GM12874 (cell line): ENCODE data around the gene ATP6V0A4.

Experiments used
- TF ChIP-seq, protein P1 (sequence below): IDR thresholded peaks from 2 replicates; pipeline ENCODE4 v1.5.1; 2011; ENCODE audit warnings: low read depth, mild to moderate bottlenecking, control low read depth, low read length, moderate library complexity; ENCODE audit not compliant: insufficient read depth

The ATP6V0A4 gene

DNA sequence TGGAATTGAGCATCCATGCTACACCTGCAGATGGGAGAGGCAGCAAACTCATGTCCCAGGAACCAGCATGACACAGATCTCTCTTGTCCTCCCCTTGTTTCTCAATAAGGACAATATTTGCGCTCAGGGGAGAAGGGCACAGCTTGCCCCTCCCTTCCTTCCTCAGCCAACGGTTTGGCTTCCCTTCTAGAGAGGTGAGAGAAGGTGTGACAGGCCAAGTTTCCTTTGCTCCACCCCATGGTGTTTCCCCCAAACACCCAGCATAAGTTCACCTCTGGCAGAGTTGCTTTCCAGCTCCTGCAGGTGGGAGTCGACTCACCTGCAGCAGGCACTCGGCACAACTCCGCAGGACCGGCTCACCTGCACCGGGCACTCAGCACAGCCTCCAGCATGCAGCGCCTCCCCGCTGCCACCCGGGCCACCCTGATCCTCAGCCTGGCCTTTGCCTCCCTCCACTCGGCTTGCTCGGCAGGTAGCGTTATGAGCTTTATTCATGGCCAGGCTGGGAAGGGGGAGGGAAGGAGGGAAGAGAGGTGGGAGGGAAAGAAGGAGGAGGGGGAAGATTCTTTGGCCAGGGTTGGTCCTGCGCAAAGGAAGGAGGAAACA lies at the start of gene ATP6V0A4, which contains the start of gene TMEM213:
Gene ATP6V0A4, minus strand, starts transcription at position 482 of the 606 bp plus-strand sequence. CDS start 26,949 bp downstream, outside the sequence.
Gene TMEM213, plus strand, starts transcription at position 280 of the 606 bp plus-strand sequence. Its CDS starts 111 bp downstream, at position 391.
- TF ChIP-seq, protein P1, sequence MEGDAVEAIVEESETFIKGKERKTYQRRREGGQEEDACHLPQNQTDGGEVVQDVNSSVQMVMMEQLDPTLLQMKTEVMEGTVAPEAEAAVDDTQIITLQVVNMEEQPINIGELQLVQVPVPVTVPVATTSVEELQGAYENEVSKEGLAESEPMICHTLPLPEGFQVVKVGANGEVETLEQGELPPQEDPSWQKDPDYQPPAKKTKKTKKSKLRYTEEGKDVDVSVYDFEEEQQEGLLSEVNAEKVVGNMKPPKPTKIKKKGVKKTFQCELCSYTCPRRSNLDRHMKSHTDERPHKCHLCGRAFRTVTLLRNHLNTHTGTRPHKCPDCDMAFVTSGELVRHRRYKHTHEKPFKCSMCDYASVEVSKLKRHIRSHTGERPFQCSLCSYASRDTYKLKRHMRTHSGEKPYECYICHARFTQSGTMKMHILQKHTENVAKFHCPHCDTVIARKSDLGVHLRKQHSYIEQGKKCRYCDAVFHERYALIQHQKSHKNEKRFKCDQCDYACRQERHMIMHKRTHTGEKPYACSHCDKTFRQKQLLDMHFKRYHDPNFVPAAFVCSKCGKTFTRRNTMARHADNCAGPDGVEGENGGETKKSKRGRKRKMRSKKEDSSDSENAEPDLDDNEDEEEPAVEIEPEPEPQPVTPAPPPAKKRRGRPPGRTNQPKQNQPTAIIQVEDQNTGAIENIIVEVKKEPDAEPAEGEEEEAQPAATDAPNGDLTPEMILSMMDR = no peak

DNA sequence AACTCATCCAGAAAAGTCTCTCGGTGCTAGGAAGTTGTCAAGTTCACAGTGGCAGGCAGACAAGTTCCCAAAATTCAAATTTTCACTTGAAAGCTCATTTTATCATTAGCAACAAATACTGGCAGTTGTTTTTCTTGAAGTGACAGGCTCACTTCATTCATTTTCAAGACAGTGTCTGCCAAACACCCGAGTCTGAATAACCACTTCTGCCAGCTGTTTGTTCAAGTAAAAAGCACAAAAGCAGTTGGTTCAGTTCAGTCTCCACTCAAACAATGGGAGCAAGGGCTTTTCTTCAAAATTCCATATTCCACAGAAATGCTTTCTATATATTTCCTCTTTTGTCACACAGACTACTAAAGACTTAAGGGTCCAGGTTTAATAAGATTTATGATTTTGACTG lies 47.7 kb upstream of the ATP6V0A4 start:
- TF ChIP-seq, protein P1 = no peak

DNA sequence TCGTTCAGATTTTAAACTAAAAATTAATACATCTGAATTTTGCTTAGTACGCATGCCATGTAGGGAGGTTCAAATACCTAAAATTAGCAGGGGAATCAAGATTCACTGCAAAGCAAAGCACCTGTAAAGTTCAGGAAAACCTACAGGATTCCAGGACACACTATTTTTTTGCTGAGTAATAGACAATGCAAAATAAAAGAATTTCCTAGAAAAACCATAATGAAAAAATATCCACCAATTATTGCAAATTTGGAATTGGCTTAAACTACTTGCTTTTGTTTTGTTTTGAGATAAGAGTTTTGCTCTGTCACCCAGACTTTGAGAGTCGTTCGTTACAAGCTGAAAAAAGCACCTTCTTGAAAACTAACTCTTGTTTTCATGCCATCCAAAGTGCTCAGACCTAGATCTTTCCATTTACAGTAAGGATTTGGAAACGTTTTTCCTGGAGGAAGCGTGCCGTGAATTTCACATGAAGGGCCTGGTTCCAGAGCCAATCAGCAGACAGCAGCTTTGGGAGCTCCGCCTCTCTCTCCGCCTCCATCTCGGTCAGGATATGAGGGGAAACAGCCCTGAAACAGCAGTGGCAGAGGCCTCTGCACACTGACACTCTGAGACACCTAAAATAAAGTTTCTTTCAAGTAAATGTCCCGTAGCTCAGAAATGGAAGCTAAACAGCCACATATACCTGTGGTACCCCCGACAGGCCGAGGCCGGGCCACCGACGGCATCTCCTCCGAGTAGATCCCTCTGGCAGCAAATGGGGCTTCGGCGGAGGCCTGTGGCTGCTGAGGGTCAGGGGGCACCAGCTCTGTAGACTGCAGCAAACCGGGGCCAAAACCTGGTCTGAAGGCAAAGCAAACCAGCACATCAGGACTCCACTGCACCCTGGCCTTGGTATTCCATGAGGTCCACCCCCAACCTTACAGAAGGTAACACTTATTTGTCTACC lies 45.9 kb upstream of the ATP6V0A4 start:
- TF ChIP-seq, protein P1 = no peak

DNA sequence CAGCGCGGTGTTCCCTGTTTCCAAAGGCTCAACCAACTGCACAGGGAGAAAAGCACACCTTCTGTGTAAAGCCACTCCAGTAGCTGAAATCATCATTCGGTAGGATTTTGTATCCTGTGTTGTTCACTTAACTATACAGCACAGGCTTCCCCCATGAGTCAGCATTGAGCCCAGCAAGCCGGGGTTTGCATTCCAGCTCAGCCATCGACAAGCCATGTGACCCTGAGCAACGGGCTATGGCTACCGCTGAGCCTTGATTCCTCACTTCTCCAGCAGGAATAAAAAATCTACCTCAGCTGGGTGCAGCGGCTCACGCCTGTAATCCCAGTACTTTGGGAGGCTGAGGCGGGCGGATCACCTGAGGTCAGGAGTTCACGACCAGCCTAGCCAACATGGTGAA lies 44.1 kb upstream of the ATP6V0A4 start:
- TF ChIP-seq, protein P1 = no peak

DNA sequence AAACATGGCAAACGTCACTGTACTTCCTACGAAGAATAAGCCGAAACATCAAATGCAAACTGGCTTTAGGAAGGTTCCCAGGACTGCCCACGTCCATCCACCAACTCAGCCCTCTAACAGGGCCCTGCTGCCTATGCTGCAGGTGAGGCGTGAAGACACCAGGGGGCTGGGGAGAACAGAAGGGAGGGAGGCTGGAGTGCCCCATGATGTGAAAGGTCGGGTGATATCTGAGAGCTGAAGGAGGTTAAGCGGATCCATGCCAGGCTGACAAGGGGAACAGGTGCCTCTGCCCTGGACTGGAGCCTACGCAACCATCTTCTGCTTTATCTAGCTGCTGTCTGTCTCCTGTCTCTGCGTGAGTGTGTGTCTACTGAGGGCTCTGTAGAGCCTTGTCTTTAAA lies 40.2 kb upstream of the ATP6V0A4 start:
- TF ChIP-seq, protein P1 = no peak

DNA sequence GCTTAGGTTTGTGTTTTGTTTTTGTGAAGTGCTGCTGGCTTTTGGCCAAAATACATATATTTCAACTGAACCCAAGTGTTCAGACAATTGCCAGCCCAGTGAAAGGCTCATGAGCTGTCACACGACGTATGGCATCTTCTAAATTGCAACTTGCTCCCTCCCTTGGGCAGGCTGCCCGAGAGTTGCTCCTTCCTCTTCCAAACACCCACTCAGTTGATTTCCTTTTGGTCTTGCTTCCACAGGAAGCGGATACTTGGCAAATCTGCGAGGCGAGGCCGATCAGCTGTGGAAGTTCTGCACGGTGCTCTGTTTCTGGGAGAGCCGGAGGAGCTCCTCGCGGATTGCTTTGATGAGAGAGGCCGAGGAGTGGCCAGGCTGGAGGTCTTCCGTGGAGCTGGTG lies 39.6 kb upstream of the ATP6V0A4 start:
- TF ChIP-seq, protein P1 = no peak

DNA sequence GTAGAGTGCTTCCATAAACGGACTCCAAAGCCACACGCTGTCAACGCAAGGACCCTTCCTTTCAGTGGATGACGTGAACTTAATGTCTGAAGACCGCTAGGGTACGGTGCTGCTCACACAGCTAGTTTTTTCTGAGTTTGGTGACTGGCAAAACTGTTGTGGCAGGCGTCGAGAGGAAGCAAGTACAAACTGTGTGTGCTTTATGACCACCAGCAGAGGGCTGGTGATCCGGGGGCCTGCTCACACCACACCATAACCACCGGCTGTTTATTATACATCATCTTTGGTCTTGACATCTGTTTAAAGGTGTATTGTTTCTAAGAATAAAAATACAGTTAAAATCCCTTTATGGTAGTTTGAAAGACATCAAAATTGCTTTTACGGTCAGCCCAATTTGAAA lies 37.1 kb upstream of the ATP6V0A4 start:
- TF ChIP-seq, protein P1 = no peak
